Middle frontal gyrus (tissue), 1 donor: ENCODE results near the gene ZNF664.
"Not testable (repeated sequence)": the region's sequence is repeated elsewhere in the genome, so short reads cannot be mapped to it uniquely, and the experiment has no call there.

Source experiments
- DNase-seq: peaks from one replicate; pipeline ENCODE4 v3.0.0-alpha.2; 2015; ENCODE audit warnings: low spot score; ENCODE audit errors: extremely low spot score

The ZNF664 gene

GRCh38 chr12:123941624-123942237, 31.3 kb upstream of the ZNF664 start:
- DNase-seq = no peak

GRCh38 chr12:123942238-123942653, 30.8 kb upstream of the ZNF664 start:
- peak; percentile 55 for DNase-seq

GRCh38 chr12:123942911-123943648, 29.9 kb upstream of the ZNF664 start:
- DNase-seq = no peak

GRCh38 chr12:123943816-123944215, 29.2 kb upstream of the ZNF664 start:
- DNase-seq = no peak

GRCh38 chr12:123944696-123945095, 28.3 kb upstream of the ZNF664 start:
- DNase-seq = no peak

- DNase-seq = no peak
Measured at GRCh38 chr12:123945287-123946151, 27.5 kb upstream of the ZNF664 start.

- no peak for DNase-seq
Measured at GRCh38 chr12:123946152-123946515, 26.9 kb upstream of the ZNF664 start.

- not testable (repeated sequence) for DNase-seq
Measured at GRCh38 chr12:123946516-123947505, 26.2 kb upstream of the ZNF664 start.

- not testable (repeated sequence) for DNase-seq
Measured at GRCh38 chr12:123947531-123947930, 25.5 kb upstream of the ZNF664 start.

GRCh38 chr12:123948401-123948795, 24.6 kb upstream of the ZNF664 start:
- DNase-seq = no peak

GRCh38 chr12:123948796-123949769, 23.9 kb upstream of the ZNF664 start:
- DNase-seq = no peak

- DNase-seq = no peak
Measured at GRCh38 chr12:123949770-123950165, 23.2 kb upstream of the ZNF664 start.

- no peak for DNase-seq
Measured at GRCh38 chr12:123950476-123951349, 22.3 kb upstream of the ZNF664 start.

GRCh38 chr12:123951467-123951866, 21.5 kb upstream of the ZNF664 start:
- DNase-seq = no peak

- no peak for DNase-seq
Measured at GRCh38 chr12:123952037-123952436, 21.0 kb upstream of the ZNF664 start.

- DNase-seq = no peak
Measured at GRCh38 chr12:123954647-123955350, 18.2 kb upstream of the ZNF664 start.

- no peak for DNase-seq
Measured at GRCh38 chr12:123956249-123956648, 16.8 kb upstream of the ZNF664 start.

- DNase-seq = no peak
Measured at GRCh38 chr12:123957196-123957595, 15.8 kb upstream of the ZNF664 start.
